ENCODE results near the gene ZNF232.
"Not testable (repeated sequence)": the region's sequence is repeated elsewhere in the genome, so short reads cannot be mapped to it uniquely, and the experiment has no call there.

Gene ZNF232

GRCh38 chr17:5092218-5093010, 19.3 kb downstream of the ZNF232 start:
- DNase-seq: no peak

- DNase-seq: no peak
These were observed 31.1 kb downstream of the ZNF232 start for GRCh38 chr17:5080591-5080990.

GRCh38 chr17:5078106-5079028, 33.3 kb downstream of the ZNF232 start, which contains the start of gene ZFP3:
TSS of gene ZFP3 (plus strand) at chr17:5078467. CDS start at chr17:5091505, 13,038 bp downstream.
- no peak for DNase-seq

GRCh38 chr17:5077781-5078105, 33.9 kb downstream of the ZNF232 start:
- DNase-seq: no peak

- not testable (repeated sequence) for DNase-seq
These were observed 34.4 kb downstream of the ZNF232 start for GRCh38 chr17:5077275-5077674.

- DNase-seq: not testable (repeated sequence)
These were observed 36.2 kb downstream of the ZNF232 start for GRCh38 chr17:5075472-5075871.

- DNase-seq: no peak
These were observed 42.0 kb downstream of the ZNF232 start for GRCh38 chr17:5069724-5070123.

GRCh38 chr17:5068236-5068635, 43.4 kb downstream of the ZNF232 start:
- DNase-seq: no peak

GRCh38 chr17:5065227-5065744, 46.4 kb downstream of the ZNF232 start:
- DNase-seq: no peak
